GM10266 (cell line): ENCODE measurements around the gene KRTAP9-6.
"Not testable (repeated sequence)": the region's sequence is repeated elsewhere in the genome, so short reads cannot be mapped to it uniquely, and the experiment has no call there.

Experiments
- DNase-seq: peaks from one replicate; pipeline ENCODE4 v3.0.0; 2012; ENCODE audit errors: extremely low spot score
- CTCF ChIP-seq: IDR thresholded peaks from 2 replicates; pipeline ENCODE4 v1.5.1; 2012; ENCODE audit warnings: mild to moderate bottlenecking, low read depth; ENCODE audit not compliant: control insufficient read depth, insufficient read depth; ENCODE audit errors: missing control alignments

KRTAP9-6 gene

GRCh38 chr17:41265078-41265477 lies at the start of gene KRTAP9-6:
KRTAP9-6 (plus strand) TSS chr17:41265378; CDS start chr17:41265378, 0 bp downstream.
- no peak for TF ChIP-seq CTCF
- DNase-seq: no peak

- DNase-seq: no peak
- no peak for TF ChIP-seq CTCF
Observed at GRCh38 chr17:41215681-41216080, 49.5 kb upstream of the KRTAP9-6 start.

GRCh38 chr17:41223821-41224220 lies 41.4 kb upstream of the KRTAP9-6 start:
- TF ChIP-seq CTCF: no peak
- no peak for DNase-seq

GRCh38 chr17:41226051-41226450 lies 39.1 kb upstream of the KRTAP9-6 start:
- DNase-seq: no peak

GRCh38 chr17:41226598-41227095 lies 38.5 kb upstream of the KRTAP9-6 start, which contains the start of gene KRTAP9-2:
KRTAP9-2 (plus strand) TSS chr17:41226648; CDS start chr17:41226655, 7 bp downstream.
- DNase-seq: not testable (repeated sequence)

More at GRCh38 chr17:41226051-41226450, 39.1 kb upstream of the KRTAP9-6 start:
- no peak for TF ChIP-seq CTCF

GRCh38 chr17:41230094-41230493 lies 35.1 kb upstream of the KRTAP9-6 start:
- TF ChIP-seq CTCF: no peak
- DNase-seq: no peak

GRCh38 chr17:41231731-41232130 lies 33.4 kb upstream of the KRTAP9-6 start:
- no peak for DNase-seq
- TF ChIP-seq CTCF: no peak

GRCh38 chr17:41232399-41233105 lies 32.6 kb upstream of the KRTAP9-6 start, which contains the start of gene KRTAP9-3:
KRTAP9-3 (plus strand) TSS chr17:41232449; CDS start chr17:41232502, 53 bp downstream.
- not testable (repeated sequence) for DNase-seq

- DNase-seq: not testable (repeated sequence)
Observed at GRCh38 chr17:41237116-41237515, 28.1 kb upstream of the KRTAP9-6 start.

- not testable (repeated sequence) for DNase-seq
Observed at GRCh38 chr17:41237949-41238437, 27.2 kb upstream of the KRTAP9-6 start, which contains the start of gene KRTAP9-8. KRTAP9-8 (plus strand) TSS chr17:41237999; CDS start chr17:41238052, 53 bp downstream.

- not testable (repeated sequence) for DNase-seq
Observed at GRCh38 chr17:41246995-41247787, 18.0 kb upstream of the KRTAP9-6 start.

- not testable (repeated sequence) for DNase-seq
Observed at GRCh38 chr17:41249637-41250240, 15.4 kb upstream of the KRTAP9-6 start, which contains the start of gene KRTAP9-4. KRTAP9-4 (plus strand) TSS chr17:41249687; CDS start chr17:41249721, 34 bp downstream.
